HepG2 (cell line): ENCODE results near the gene ENGASE. TPM values are rescaled to one million over a fixed set of nuclear protein-coding genes. Genes with fewer than 3 reads are reported as not detected.

Source experiments
- ATF3 ChIP-seq: sonication (generic); formaldehyde crosslinking; IDR thresholded peaks from 2 replicates; pipeline ENCODE4 v1.4.0; 2020; ENCODE audit warnings: missing genetic modification reagents
- FOXA1 ChIP-seq, 2 experiments: fragments of 450-650 bp in 1 of 2; sonication (generic) in 1 of 2; formaldehyde crosslinking in 1 of 2; IDR thresholded peaks; 2 replicates each; pipeline versions ENCODE4 v1.4.0 to v1.6.1; 2016 to 2020; ENCODE audit warnings: missing genetic modification reagents in 1 of 2
- FOXK2 ChIP-seq: fragments of 450-650 bp; IDR thresholded peaks from 2 replicates; pipeline ENCODE4 v1.6.1; 2016
- HOXA7 ChIP-seq: sonication (generic); formaldehyde crosslinking; IDR thresholded peaks from 2 replicates; pipeline ENCODE4 v1.8.1; 2022; ENCODE audit warnings: mild to moderate bottlenecking, missing genetic modification reagents, moderate library complexity
- IKZF5 ChIP-seq: IDR thresholded peaks from 2 replicates; pipeline ENCODE4 v1.6.1; 2018; ENCODE audit warnings: missing genetic modification reagents, mild to moderate bottlenecking, missing compliant biosample characterization
- MAF1 ChIP-seq: sonication (generic); formaldehyde crosslinking; IDR thresholded peaks from 2 replicates; pipeline ENCODE4 v1.5.0; 2020; ENCODE audit warnings: missing genetic modification reagents, borderline replicate concordance
- NFYC ChIP-seq: IDR thresholded peaks from 2 replicates; pipeline ENCODE4 v1.6.1; 2016; ENCODE audit warnings: missing genetic modification reagents, missing compliant biosample characterization
- NKX3-1 ChIP-seq: sonication (generic); formaldehyde crosslinking; IDR thresholded peaks from 2 replicates; pipeline ENCODE4 v1.5.0; 2020; ENCODE audit warnings: missing genetic modification reagents
- NR2F1 ChIP-seq, 2 experiments: fragments of 450-650 bp in 1 of 2; formaldehyde crosslinking in 1 of 2; IDR thresholded peaks; 2 replicates each; pipeline versions ENCODE4 v1.5.0 to v1.6.1; 2016 to 2020; ENCODE audit warnings: mild to moderate bottlenecking in 1 of 2, missing compliant biosample characterization in 1 of 2, missing genetic modification reagents in 1 of 2, moderate library complexity in 1 of 2
- NRL ChIP-seq: sonication (generic); formaldehyde crosslinking; IDR thresholded peaks from 2 replicates; pipeline ENCODE4 v1.5.0; 2020; ENCODE audit warnings: missing genetic modification reagents, mild to moderate bottlenecking, moderate library complexity, borderline replicate concordance
- RORA ChIP-seq: sonication (generic); formaldehyde crosslinking; IDR thresholded peaks from 2 replicates; pipeline ENCODE4 v1.5.0; 2020; ENCODE audit warnings: mild to moderate bottlenecking, missing genetic modification reagents, moderate library complexity
- SAP130 ChIP-seq: IDR thresholded peaks from 2 replicates; pipeline ENCODE4 v1.6.1; 2016; ENCODE audit warnings: low read depth
- THAP9 ChIP-seq: sonication (generic); formaldehyde crosslinking; IDR thresholded peaks from 2 replicates; pipeline ENCODE4; 2020; ENCODE audit warnings: missing genetic modification reagents, mild to moderate bottlenecking, borderline replicate concordance
- ZBTB1 ChIP-seq: sonication (generic); formaldehyde crosslinking; IDR thresholded peaks from 2 replicates; pipeline ENCODE4 v1.4.0; 2020; ENCODE audit warnings: missing genetic modification reagents, borderline replicate concordance
- ZBTB20 ChIP-seq: sonication (generic); formaldehyde crosslinking; IDR thresholded peaks from 2 replicates; pipeline ENCODE4 v1.8.1; 2023; ENCODE audit warnings: missing genetic modification reagents, low read depth, mild to moderate bottlenecking, borderline replicate concordance
- ZNF10 ChIP-seq: sonication (generic); formaldehyde crosslinking; IDR thresholded peaks from 2 replicates; pipeline ENCODE4 v1.4.0; 2020; ENCODE audit warnings: mild to moderate bottlenecking, low read depth, missing genetic modification reagents, borderline replicate concordance
- ZNF567 ChIP-seq: sonication (generic); formaldehyde crosslinking; IDR thresholded peaks from 2 replicates; pipeline ENCODE4 v1.8.1; 2023; ENCODE audit warnings: mild to moderate bottlenecking, missing genetic modification reagents, borderline replicate concordance
- ZNF772 ChIP-seq: sonication (generic); formaldehyde crosslinking; IDR thresholded peaks from 2 replicates; pipeline ENCODE4 v1.5.0; 2020; ENCODE audit warnings: mild to moderate bottlenecking, missing genetic modification reagents
- ZNF841 ChIP-seq: sonication (generic); formaldehyde crosslinking; IDR thresholded peaks from 2 replicates; pipeline ENCODE4 v1.8.1; 2023; ENCODE audit warnings: missing genetic modification reagents, borderline replicate concordance
- polyA plus RNA-seq, 8 experiments: library from polyadenylated mRNA; depleted of rRNA in 3 of 8; stranded (reverse) in 7 of 8; unstranded in 1 of 8; fragments of >200 nt; fragmentation: Illumina TruSeq in 4 of 8; extraction: Trizol in 4 of 8; gene quantifications; 2 replicates each; pipeline versions ENCODE4 v1.2.1 to v1.2.3, GENCODE V29; 2011 to 2016; ENCODE audit warnings: low read depth in 4 of 8, missing spikeins in 1 of 8, mixed read lengths in 1 of 8; ENCODE audit not compliant: insufficient read depth in 1 of 8
- total RNA-seq, 5 experiments: library from RNA; depleted of rRNA; stranded (reverse); fragments of >200 nt; fragmentation: Illumina TruSeq; extraction: Trizol; gene quantifications; 2 replicates each; pipeline ENCODE4 v1.2.3, GENCODE V29; 2016; ENCODE audit warnings: low read depth in 1 of 5
- TF ChIP-seq, protein P1 (sequence below): sonication (generic); formaldehyde crosslinking; IDR thresholded peaks from 2 replicates; pipeline ENCODE4 v1.4.0; 2020; ENCODE audit warnings: missing genetic modification reagents

ENGASE gene
- total and polyA plus RNA-seq, 2 of the 13 experiments (the other 11 are each of a cell fraction or from before 2014, with no cell fraction given), result 10.6 to 18.1 TPM

GRCh38 chr17:79027274-79027924 is 47.2 kb upstream of the ENGASE start (continued):
- TF ChIP-seq ZBTB20 (CRISPR knock-in tag) (no peak; the same call in 1 of the 2 replicates), FOXA1 (IDR thresholded peaks at IDR 0.05) (no peak), FOXA1 (CRISPR knock-in tag; IDR thresholded peaks at IDR 0.05) (peak; percentile 47), RORA (CRISPR knock-in tag) (no peak), ZNF567 (CRISPR knock-in tag) (peak; percentile 74; the same call in 1 of the 2 replicates), ZBTB1 (no peak), NFYC (CRISPR knock-in tag) (0 out of 2 replicates have a peak, but pooled peaks have one; percentile 29), ATF3 (peak; percentile 17), SAP130 (CRISPR knock-in tag) (peak; percentile 88), ZNF10 (CRISPR knock-in tag) (no peak), NKX3-1 (no peak), MAF1 (CRISPR knock-in tag) (0 out of 2 replicates have a peak, but pooled peaks have one; percentile 26), HOXA7 (CRISPR knock-in tag) (no peak), FOXK2 (no peak), NR2F1 (CRISPR knock-in tag; IDR thresholded peaks at IDR 0.05) (peak in 1 of 2 experiments; percentile 44; a peak in 1 of 4 replicates), ZNF841 (CRISPR knock-in tag) (no peak), IKZF5 (CRISPR knock-in tag) (peak; percentile 81), THAP9 (peak; percentile 24; the same call in 1 of the 2 replicates), ZNF772 (CRISPR knock-in tag) (no peak), NRL (CRISPR knock-in tag) (0 out of 2 replicates have a peak, but pooled peaks have one; percentile 13)
- TF ChIP-seq, protein P1, sequence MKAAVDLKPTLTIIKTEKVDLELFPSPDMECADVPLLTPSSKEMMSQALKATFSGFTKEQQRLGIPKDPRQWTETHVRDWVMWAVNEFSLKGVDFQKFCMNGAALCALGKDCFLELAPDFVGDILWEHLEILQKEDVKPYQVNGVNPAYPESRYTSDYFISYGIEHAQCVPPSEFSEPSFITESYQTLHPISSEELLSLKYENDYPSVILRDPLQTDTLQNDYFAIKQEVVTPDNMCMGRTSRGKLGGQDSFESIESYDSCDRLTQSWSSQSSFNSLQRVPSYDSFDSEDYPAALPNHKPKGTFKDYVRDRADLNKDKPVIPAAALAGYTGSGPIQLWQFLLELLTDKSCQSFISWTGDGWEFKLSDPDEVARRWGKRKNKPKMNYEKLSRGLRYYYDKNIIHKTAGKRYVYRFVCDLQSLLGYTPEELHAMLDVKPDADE (CRISPR knock-in tag), result no peak; the same call in 1 of the 2 replicates
